OCI-LY1 (cell line): ENCODE results near the gene MLF2.

Experiments used
- H2AFZ ChIP-seq: fragments of 200-600 bp; sonication (generic), shearing (Covaris generic); 2 replicates; pipeline ENCODE4 v1.6.0; 2014; ENCODE audit warnings: antibody characterized with exemption, mild to moderate bottlenecking, low read length
- H3F3A ChIP-seq: fragments of 200-600 bp; sonication (generic), shearing (Covaris generic); 2 replicates; pipeline ENCODE4 v1.6.0; 2014; ENCODE audit warnings: mild to moderate bottlenecking, antibody characterized with exemption, low read length, moderate library complexity; ENCODE audit not compliant: insufficient read depth
- H3K27ac ChIP-seq: fragments of 200-600 bp; sonication (generic); 2 replicates; pipeline ENCODE4 v1.5.1; 2014; ENCODE audit warnings: low read length, mixed run types, mild to moderate bottlenecking, low read depth; ENCODE audit not compliant: poor library complexity, severe bottlenecking
- H3K27me3 ChIP-seq: fragments of 200-600 bp; sonication (generic); 2 replicates; pipeline ENCODE4 v1.6.0; 2014; ENCODE audit warnings: antibody characterized with exemption, mild to moderate bottlenecking, low read length, moderate library complexity; ENCODE audit not compliant: insufficient read depth
- H3K36me3 ChIP-seq: fragments of 200-600 bp; sonication (generic); 2 replicates; pipeline ENCODE4 v1.6.1; 2014; ENCODE audit warnings: mild to moderate bottlenecking, antibody characterized with exemption, low read length, moderate library complexity, mixed read lengths; ENCODE audit not compliant: insufficient read depth
- H3K4me1 ChIP-seq: fragments of 200-600 bp; sonication (generic); 2 replicates; pipeline ENCODE4 v1.5.1; 2014; ENCODE audit warnings: mild to moderate bottlenecking, low read length, moderate library complexity; ENCODE audit not compliant: insufficient read depth, severe bottlenecking
- H3K4me2 ChIP-seq: fragments of 200-600 bp; sonication (generic), shearing (Covaris generic); 2 replicates; pipeline ENCODE4 v1.6.1; 2014; ENCODE audit warnings: low read length
- H3K4me3 ChIP-seq: fragments of 200-600 bp; sonication (generic); 2 replicates; pipeline ENCODE4 v1.5.1; 2014; ENCODE audit warnings: low read length, low read depth, mild to moderate bottlenecking, mixed read lengths; ENCODE audit not compliant: poor library complexity, severe bottlenecking
- H3K79me2 ChIP-seq: fragments of 200-600 bp; shearing (Covaris generic); 2 replicates; pipeline ENCODE4 v1.6.1; 2016; ENCODE audit warnings: mixed run types, low read length, mixed read lengths; ENCODE audit not compliant: insufficient read depth
- H3K9ac ChIP-seq: fragments of 200-600 bp; sonication (generic), shearing (Covaris generic); 2 replicates; pipeline ENCODE4 v1.6.1; 2014; ENCODE audit warnings: mild to moderate bottlenecking, low read length, mixed read lengths
- H3K9me2 ChIP-seq: fragments of 200-600 bp; sonication (generic), shearing (Covaris generic); 2 replicates; pipeline ENCODE4 v1.6.1; 2014; ENCODE audit warnings: low read depth, mild to moderate bottlenecking, low read length, mixed read lengths
- H3K9me3 ChIP-seq: fragments of 200-600 bp; shearing (Covaris generic); 2 replicates; pipeline ENCODE4 v1.6.1; 2014; ENCODE audit warnings: low read length, mixed read lengths
- H4K20me1 ChIP-seq: fragments of 200-600 bp; sonication (generic), shearing (Covaris generic); 2 replicates; pipeline ENCODE4 v1.6.0; 2016; ENCODE audit warnings: mild to moderate bottlenecking, low read length; ENCODE audit not compliant: insufficient read depth
- CTCF ChIP-seq: fragments of 200-600 bp; sonication (generic), shearing (Covaris generic); IDR thresholded peaks from 2 replicates; pipeline ENCODE4 v1.5.1; 2017; ENCODE audit warnings: mild to moderate bottlenecking, antibody characterized with exemption, low read length, moderate library complexity, mixed read lengths
- EZH2 ChIP-seq: fragments of 200-600 bp; sonication (generic), shearing (Covaris generic); IDR thresholded peaks from 2 replicates; pipeline ENCODE4 v1.8.0; 2017; ENCODE audit warnings: borderline replicate concordance, mixed run types, mild to moderate bottlenecking, antibody characterized with exemption, low read length, moderate library complexity, mixed read lengths

The MLF2 gene

GRCh38 chr12:6770094-6770493 is 17.2 kb upstream of the MLF2 start:
- H4K20me1 ChIP-seq = no peaks in the 10 kb centered on the region
- H3K27ac ChIP-seq = no peak overlapping the region
- no peaks in the 10 kb centered on the region for H3F3A ChIP-seq
- no peak overlapping the region for H3K4me2 ChIP-seq
- H3K4me3 ChIP-seq = no peak overlapping the region
- no peaks in the 10 kb centered on the region for H3K36me3 ChIP-seq
- H3K9me2 ChIP-seq = no peaks in the 10 kb centered on the region
- H3K27me3 ChIP-seq = peaks cover 19% of the 10 kb centered on the region; the same call in 1 of the 2 replicates
- H2AFZ ChIP-seq = no peak overlapping the region
- peaks cover 22% of the 10 kb centered on the region for H3K4me1 ChIP-seq
- H3K79me2 ChIP-seq = no peaks in the 10 kb centered on the region
- H3K9ac ChIP-seq = no peak overlapping the region
- H3K9me3 ChIP-seq = no peaks in the 10 kb centered on the region
- TF ChIP-seq EZH2 (no peak), CTCF (no peak)

- Histone ChIP-seq H3K9me2 (no peaks in the 10 kb centered on the region), H3K4me3 (no peak overlapping the region), H2AFZ (no peak overlapping the region), H3K27ac (no peak overlapping the region), H4K20me1 (no peaks in the 10 kb centered on the region), H3F3A (no peaks in the 10 kb centered on the region), H3K79me2 (no peaks in the 10 kb centered on the region), H3K4me1 (peaks cover 26% of the 10 kb centered on the region), H3K36me3 (no peaks in the 10 kb centered on the region), H3K4me2 (no peak overlapping the region), H3K9me3 (no peaks in the 10 kb centered on the region), H3K27me3 (peaks cover 19% of the 10 kb centered on the region; the same call in 1 of the 2 replicates), H3K9ac (no peak overlapping the region)
- TF ChIP-seq EZH2 (no peak), CTCF (no peak)
Observed at GRCh38 chr12:6769666-6770065, 16.7 kb upstream of the MLF2 start.

- no peaks in the 10 kb centered on the region for H3K36me3 ChIP-seq
- no peaks in the 10 kb centered on the region for H4K20me1 ChIP-seq
- no peak overlapping the region for H3K9ac ChIP-seq
- no peaks in the 10 kb centered on the region for H3K9me3 ChIP-seq
- no peak overlapping the region for H3K4me3 ChIP-seq
- peaks cover 13% of the 10 kb centered on the region; the same call in 1 of the 2 replicates for H3K27me3 ChIP-seq
- no peak overlapping the region for H3K4me2 ChIP-seq
- TF ChIP-seq CTCF (no peak), EZH2 (no peak)
- no peaks in the 10 kb centered on the region for H3K9me2 ChIP-seq
- H2AFZ ChIP-seq = no peak overlapping the region
- no peaks in the 10 kb centered on the region for H3K79me2 ChIP-seq
- H3K27ac ChIP-seq = no peak overlapping the region
- peaks cover 33% of the 10 kb centered on the region for H3K4me1 ChIP-seq
- no peaks in the 10 kb centered on the region for H3F3A ChIP-seq
Observed at GRCh38 chr12:6768990-6769389, 16.0 kb upstream of the MLF2 start.
